Spleen (tissue), 11 donors: ENCODE results near the gene P2RX2. TPM values are rescaled to one million over a fixed set of nuclear protein-coding genes. Genes with fewer than 3 reads are reported as not detected.

Experiments used
- DNase-seq: peaks from one replicate; pipeline ENCODE4 v3.0.0-alpha.2; 2020
- H3K27ac ChIP-seq, 8 donors: fragments of 200-600 bp; sonication (generic) in 7 of 8; 1 replicate in 4 of 8; 2 replicates in 4 of 8; pipeline versions ENCODE4 v1.5.0 to v1.8.0; 2016 to 2021; ENCODE audit warnings: inconsistent platforms in 4 of 8, mild to moderate bottlenecking in 4 of 8, moderate library complexity in 1 of 8
- H3K27me3 ChIP-seq, 7 donors: fragments of 200-600 bp; sonication (generic) in 6 of 7; replicated peaks in 1 of 7; 1 replicate in 4 of 7; 2 replicates in 3 of 7; pipeline versions ENCODE4 v1.5.0 to v1.8.0; 2016 to 2021; ENCODE audit warnings: inconsistent platforms in 3 of 7, mild to moderate bottlenecking in 1 of 7
- H3K36me3 ChIP-seq, 6 donors: fragments of 200-600 bp; sonication (generic) in 5 of 6; 1 replicate in 4 of 6; 2 replicates in 2 of 6; pipeline versions ENCODE4 v1.5.0 to v1.8.0; 2016 to 2021; ENCODE audit warnings: inconsistent platforms in 2 of 6
- H3K4me1 ChIP-seq, 6 donors: fragments of 200-600 bp; sonication (generic) in 5 of 6; 1 replicate in 3 of 6; 2 replicates in 3 of 6; pipeline versions ENCODE4 v1.5.0 to v1.8.0; 2016 to 2021; ENCODE audit warnings: inconsistent platforms in 3 of 6
- H3K4me3 ChIP-seq, 8 donors: fragments of 200-600 bp; sonication (generic) in 7 of 8; 1 replicate in 4 of 8; 2 replicates in 4 of 8; pipeline versions ENCODE4 v1.5.0 to v1.8.0; 2016 to 2021; ENCODE audit warnings: inconsistent platforms in 4 of 8, mild to moderate bottlenecking in 4 of 8, moderate library complexity in 2 of 8
- H3K9me3 ChIP-seq, 8 donors: fragments of 200-600 bp; sonication (generic) in 7 of 8; 1 replicate in 4 of 8; 2 replicates in 4 of 8; pipeline versions ENCODE4 v1.5.0 to v1.8.0; 2016 to 2021; ENCODE audit warnings: inconsistent platforms in 4 of 8
- POLR2A ChIP-seq, 3 donors: fragments of 450-650 bp; IDR thresholded peaks; one replicate each; pipeline ENCODE4 v1.5.1; 2017; ENCODE audit warnings: antibody characterized with exemption in 3 of 3, mild to moderate bottlenecking in 1 of 3
- POLR2AphosphoS5 ChIP-seq, 3 donors: sonication (generic); formaldehyde crosslinking; IDR thresholded peaks; one replicate each; pipeline ENCODE4 v1.5.1; 2017; ENCODE audit warnings: antibody characterized with exemption in 3 of 3
- WGBS, 5 donors: extraction: QIAGEN DNeasy Blood & Tissue Kit in 3 of 5; methylation state at CpG; one replicate each; pipeline versions ENCODE4 v1.1.5 to v1.1.7; 2013 to 2018; 5-methylcytosine and 5-hydroxymethylcytosine counted together
- intact Hi-C: fragments of 100-400 bp; cut with DNase I; formaldehyde crosslinking; loops from one replicate; pipeline ENCODE4 v1.15.0; 2023; ENCODE audit warnings: low total_unique reads
- polyA plus RNA-seq, 3 donors: library from polyadenylated mRNA; stranded (reverse); fragments of 200-250 nt; gene quantifications; one replicate each; pipeline ENCODE4 v1.2.1, GENCODE V29; 2013
- total RNA-seq, 7 donors: library from RNA; depleted of rRNA in 3 of 7; stranded (reverse); fragments of >200 nt in 3 of 7; fragmentation: NEBNext Ultra II Directional in 4 of 7; extraction: Animal tissue kit (Norgen Biotek cat#: 25700) in 4 of 7; gene quantifications; one replicate each; pipeline versions ENCODE4 v1.1.0 to v1.2.1, GENCODE V29; 2016 to 2021
- TF ChIP-seq, protein P1 (sequence below), 11 experiments: fragments of 200-600 bp in 7 of 11; fragments of 450-650 bp in 4 of 11; sonication (generic) in 4 of 11; IDR thresholded peaks in 8 of 11; conservative IDR thresholded peaks in 3 of 11; 1 replicate in 7 of 11; 2 replicates in 4 of 11; pipeline versions ENCODE4 v1.4.0 to v1.8.0; 2016 to 2021; ENCODE audit warnings: antibody characterized with exemption in 11 of 11, inconsistent platforms in 4 of 11, mild to moderate bottlenecking in 1 of 11
- donor health status: healthy with polysubstance abuse.
- donor health status: DM: no; HTN: no; CAD: no; lungs with moderate emphysema.
- donor health status: DM: no; HTN: no; CAD: no.
- donor health status: Bipolar disorder and iron deficiency.
- donor health status: healthy.
- donor health status: DM: no; HTN: no; CAD: no.
- donor health status: DM: yes; HTN: yes; CAD: no.

The P2RX2 gene
- total and polyA plus RNA-seq, 10 donors = 0.77 to 4.5 (median 2.5) TPM

- Histone ChIP-seq H3K9me3 (no peaks in the 10 kb centered on the region), H3K27ac (no peak overlapping the region), H3K4me3 (no peak overlapping the region), H3K27me3 (no peaks in the 10 kb centered on the region), H3K4me1 (peaks cover 0 to 5% (median 0%) of the 10 kb centered on the region in 6 donors), H3K36me3 (peaks cover 0 to 100% (median 84%) of the 10 kb centered on the region in 6 donors)
- WGBS, 5 donors = 77 to 83% (median 79%) methylated on average over 25 of the region's 25 CpGs
- TF ChIP-seq, protein P1, sequence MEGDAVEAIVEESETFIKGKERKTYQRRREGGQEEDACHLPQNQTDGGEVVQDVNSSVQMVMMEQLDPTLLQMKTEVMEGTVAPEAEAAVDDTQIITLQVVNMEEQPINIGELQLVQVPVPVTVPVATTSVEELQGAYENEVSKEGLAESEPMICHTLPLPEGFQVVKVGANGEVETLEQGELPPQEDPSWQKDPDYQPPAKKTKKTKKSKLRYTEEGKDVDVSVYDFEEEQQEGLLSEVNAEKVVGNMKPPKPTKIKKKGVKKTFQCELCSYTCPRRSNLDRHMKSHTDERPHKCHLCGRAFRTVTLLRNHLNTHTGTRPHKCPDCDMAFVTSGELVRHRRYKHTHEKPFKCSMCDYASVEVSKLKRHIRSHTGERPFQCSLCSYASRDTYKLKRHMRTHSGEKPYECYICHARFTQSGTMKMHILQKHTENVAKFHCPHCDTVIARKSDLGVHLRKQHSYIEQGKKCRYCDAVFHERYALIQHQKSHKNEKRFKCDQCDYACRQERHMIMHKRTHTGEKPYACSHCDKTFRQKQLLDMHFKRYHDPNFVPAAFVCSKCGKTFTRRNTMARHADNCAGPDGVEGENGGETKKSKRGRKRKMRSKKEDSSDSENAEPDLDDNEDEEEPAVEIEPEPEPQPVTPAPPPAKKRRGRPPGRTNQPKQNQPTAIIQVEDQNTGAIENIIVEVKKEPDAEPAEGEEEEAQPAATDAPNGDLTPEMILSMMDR (IDR thresholded peaks at IDR 0.05 in 8 of 11, conservative IDR thresholded peaks at IDR 0.05 in 3 of 11) = peak in 9 of 11 experiments; percentile 33 to 84 (median 64)
- TF ChIP-seq POLR2AphosphoS5 (IDR thresholded peaks at IDR 0.05) (no peak), POLR2A (IDR thresholded peaks at IDR 0.05) (no peak)
- DNase-seq = peak; percentile 61
- intact Hi-C loops = no loop called here
Measured at GRCh38 chr12:132638541-132639408, 20.2 kb downstream of the P2RX2 start.

GRCh38 chr12:132639956-132640520 is 21.5 kb downstream of the P2RX2 start:
- WGBS, 5 donors = 79 to 90% (median 88%) methylated on average over 9 to 12 of the region's 12 CpGs
- H3K4me1 ChIP-seq = peaks cover 0 to 5% (median 0%) of the 10 kb centered on the region in 6 donors
- no peaks in the 10 kb centered on the region for H3K9me3 ChIP-seq
- no peak overlapping the region for H3K4me3 ChIP-seq
- peaks cover 0 to 96% (median 74%) of the 10 kb centered on the region in 6 donors for H3K36me3 ChIP-seq
- DNase-seq = peak; percentile 63
- intact Hi-C loops = no loop called here
- H3K27ac ChIP-seq = no peak overlapping the region
- TF ChIP-seq POLR2AphosphoS5 (IDR thresholded peaks at IDR 0.05) (no peak), POLR2A (IDR thresholded peaks at IDR 0.05) (no peak)
- no peaks in the 10 kb centered on the region for H3K27me3 ChIP-seq

- intact Hi-C loops = no loop called here
- TF ChIP-seq POLR2AphosphoS5 (IDR thresholded peaks at IDR 0.05) = no peak
- TF ChIP-seq, protein P1 (IDR thresholded peaks at IDR 0.05 in 8 of 11, conservative IDR thresholded peaks at IDR 0.05 in 3 of 11) = no peak
- TF ChIP-seq POLR2A (IDR thresholded peaks at IDR 0.05) = no peak
- Histone ChIP-seq H3K27ac (no peak overlapping the region), H3K4me1 (peaks cover 0 to 5% (median 0%) of the 10 kb centered on the region in 6 donors), H3K27me3 (no peaks in the 10 kb centered on the region), H3K4me3 (no peak overlapping the region), H3K36me3 (peaks cover 0 to 96% (median 65%) of the 10 kb centered on the region in 6 donors), H3K9me3 (no peaks in the 10 kb centered on the region)
- no peak for DNase-seq
- WGBS, 5 donors = 71 to 91% (median 84%) methylated on average over 4 to 10 of the region's 10 CpGs
Measured at GRCh38 chr12:132640936-132641335, 22.4 kb downstream of the P2RX2 start.

DNA sequence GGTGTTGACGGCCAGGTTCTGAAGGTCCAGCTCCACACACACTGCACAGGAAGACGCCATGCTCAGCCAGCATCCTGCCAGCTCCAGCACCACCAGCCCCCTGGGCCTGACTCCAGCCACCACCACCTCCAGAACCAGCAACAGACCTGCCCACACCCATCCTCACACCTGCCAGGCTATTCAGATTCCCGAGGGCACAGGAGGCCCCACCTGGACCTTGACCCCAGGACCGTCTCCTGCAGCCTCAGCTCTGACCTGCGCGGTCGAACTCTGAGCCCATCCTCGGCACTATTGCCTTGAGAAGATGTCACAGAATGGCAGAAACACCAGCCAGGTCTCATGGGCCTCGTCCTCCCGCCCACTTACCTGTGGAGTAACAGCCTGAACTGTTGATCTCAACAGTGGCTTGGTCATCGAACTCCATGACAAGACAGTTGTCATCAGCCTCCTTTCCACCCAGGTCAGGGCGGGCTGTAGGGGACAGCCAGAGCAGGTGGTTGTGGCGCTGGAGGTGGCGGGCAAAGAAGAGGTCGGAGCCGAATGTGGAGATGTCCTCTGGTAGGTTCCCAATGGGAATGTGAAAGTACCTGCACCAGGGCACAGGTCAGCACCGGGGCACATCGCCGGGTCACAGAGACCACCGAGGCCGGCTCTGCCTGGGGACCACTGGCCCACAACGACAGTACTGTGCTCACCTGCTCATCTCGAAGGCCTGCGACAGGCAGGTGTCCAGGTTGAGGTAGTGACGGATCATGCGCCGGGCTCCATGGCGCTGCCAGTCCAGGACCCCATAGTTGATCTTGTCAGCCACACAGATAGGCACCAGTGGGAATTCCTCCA is 23.5 kb downstream of the P2RX2 start:
- Histone ChIP-seq H3K4me3 (no peak overlapping the region), H3K4me1 (peaks cover 0 to 5% (median 0%) of the 10 kb centered on the region in 6 donors), H3K36me3 (peaks cover 0 to 96% (median 59%) of the 10 kb centered on the region in 6 donors), H3K27me3 (no peaks in the 10 kb centered on the region), H3K27ac (no peak overlapping the region), H3K9me3 (no peaks in the 10 kb centered on the region)
- WGBS, 5 donors = 94 to 97% (median 95%) methylated on average over 24 to 28 of the region's 28 CpGs
- TF ChIP-seq, protein P1 (IDR thresholded peaks at IDR 0.05 in 8 of 11, conservative IDR thresholded peaks at IDR 0.05 in 3 of 11) = no peak
- TF ChIP-seq POLR2AphosphoS5 (IDR thresholded peaks at IDR 0.05) = no peak
- no peak for TF ChIP-seq POLR2A (IDR thresholded peaks at IDR 0.05)
- DNase-seq = peak; percentile 41
- intact Hi-C loops = no loop called here
